ENCODE data around the gene RPS6KA3.

DNA sequence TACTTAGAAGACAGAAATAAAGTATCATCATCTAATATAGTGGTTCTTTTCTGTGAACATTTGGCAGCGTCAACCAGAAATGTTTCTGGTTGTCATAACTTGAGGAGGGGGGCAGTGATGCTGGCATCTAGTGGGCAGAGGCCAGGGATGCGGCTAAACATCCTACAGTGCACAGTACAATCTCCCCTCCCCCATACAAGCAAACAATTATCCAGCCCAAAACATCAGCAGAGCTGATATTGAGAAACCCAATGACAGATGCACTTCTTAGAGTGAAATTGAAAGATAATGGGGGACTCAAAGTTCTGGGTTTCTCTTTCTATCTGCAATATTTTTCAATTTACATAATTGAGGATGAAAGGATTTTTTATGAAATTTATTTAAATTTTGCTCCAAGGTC, 123.1 kb downstream of the RPS6KA3 start:
- TF ChIP-seq, protein P1, sequence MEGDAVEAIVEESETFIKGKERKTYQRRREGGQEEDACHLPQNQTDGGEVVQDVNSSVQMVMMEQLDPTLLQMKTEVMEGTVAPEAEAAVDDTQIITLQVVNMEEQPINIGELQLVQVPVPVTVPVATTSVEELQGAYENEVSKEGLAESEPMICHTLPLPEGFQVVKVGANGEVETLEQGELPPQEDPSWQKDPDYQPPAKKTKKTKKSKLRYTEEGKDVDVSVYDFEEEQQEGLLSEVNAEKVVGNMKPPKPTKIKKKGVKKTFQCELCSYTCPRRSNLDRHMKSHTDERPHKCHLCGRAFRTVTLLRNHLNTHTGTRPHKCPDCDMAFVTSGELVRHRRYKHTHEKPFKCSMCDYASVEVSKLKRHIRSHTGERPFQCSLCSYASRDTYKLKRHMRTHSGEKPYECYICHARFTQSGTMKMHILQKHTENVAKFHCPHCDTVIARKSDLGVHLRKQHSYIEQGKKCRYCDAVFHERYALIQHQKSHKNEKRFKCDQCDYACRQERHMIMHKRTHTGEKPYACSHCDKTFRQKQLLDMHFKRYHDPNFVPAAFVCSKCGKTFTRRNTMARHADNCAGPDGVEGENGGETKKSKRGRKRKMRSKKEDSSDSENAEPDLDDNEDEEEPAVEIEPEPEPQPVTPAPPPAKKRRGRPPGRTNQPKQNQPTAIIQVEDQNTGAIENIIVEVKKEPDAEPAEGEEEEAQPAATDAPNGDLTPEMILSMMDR (IDR thresholded peaks at IDR 0.05) = no peak
- TF ChIP-seq POLR2A (IDR thresholded peaks at IDR 0.05) (no peak), POLR2AphosphoS5 (IDR thresholded peaks at IDR 0.05) (no peak), EP300 (IDR thresholded peaks at IDR 0.05) (no peak)
